Activated T-cell treated with anti-CD3 and anti-CD28 coated beads, Interleukin-2, amount 50 U/mL, for 72 hours (primary cell): Measurements from ENCODE around the gene ZNF385B. TPM values are rescaled to one million over a fixed set of nuclear protein-coding genes. Genes with fewer than 3 reads are reported as not detected.

ENCODE experiments used
- ATAC-seq, 2 donors: fragments of 150-1000 bp; cut with Tn5 transposase; replicated peaks in 1 of 2; 2 replicates each; pipeline ENCODE4 v1.10.0; 2021; ENCODE audit warnings: moderate library complexity in 2 of 2, mild to moderate bottlenecking in 1 of 2
- DNase-seq, 2 donors: peaks; one replicate each; pipeline ENCODE4 v3.0.0; 2021 to 2022; ENCODE audit warnings: mixed read lengths in 1 of 2
- H3K27ac Mint-ChIP-seq: one replicate; pipeline ENCODE4 v1.8.0; 2022; ENCODE audit warnings: mild to moderate bottlenecking, moderate library complexity, mixed read lengths
- H3K27me3 Mint-ChIP-seq: one replicate; pipeline ENCODE4 v1.8.0; 2022; ENCODE audit warnings: low read depth, mixed read lengths
- H3K36me3 Mint-ChIP-seq, 2 donors: one replicate each; pipeline ENCODE4 v1.8.0; 2022; ENCODE audit warnings: mixed read lengths in 2 of 2, mild to moderate bottlenecking in 1 of 2; ENCODE audit not compliant: insufficient read depth in 2 of 2
- H3K4me1 Mint-ChIP-seq: one replicate; pipeline ENCODE4 v1.8.0; 2022; ENCODE audit warnings: low read depth, mixed read lengths
- H3K4me3 Mint-ChIP-seq, 2 donors: one replicate each; pipeline ENCODE4 v1.8.0; 2022; ENCODE audit warnings: mild to moderate bottlenecking in 2 of 2, mixed read lengths in 2 of 2, moderate library complexity in 2 of 2
- H3K9me3 Mint-ChIP-seq, 2 donors: one replicate each; pipeline ENCODE4 v1.8.0; 2022; ENCODE audit warnings: mixed read lengths in 2 of 2
- total RNA-seq, 2 donors: library from RNA; stranded (reverse); gene quantifications; one replicate each; pipeline ENCODE4 v1.2.3, GENCODE V29; 2022

The ZNF385B gene
- total RNA-seq, 2 donors from 2014 or later, result not detected

GRCh38 chr2:179746981-179747380 is 114.4 kb downstream of the ZNF385B start:
- no peaks in the 10 kb centered on the region for H3K9me3 Mint-ChIP-seq
- DNase-seq, result no peak
- H3K36me3 Mint-ChIP-seq, result no peaks in the 10 kb centered on the region
- peaks cover 6% of the 10 kb centered on the region for H3K27me3 Mint-ChIP-seq
- no peak overlapping the region for H3K27ac Mint-ChIP-seq
- no peaks in the 10 kb centered on the region for H3K4me1 Mint-ChIP-seq
- no peak overlapping the region for H3K4me3 Mint-ChIP-seq
- no peak for ATAC-seq

DNA sequence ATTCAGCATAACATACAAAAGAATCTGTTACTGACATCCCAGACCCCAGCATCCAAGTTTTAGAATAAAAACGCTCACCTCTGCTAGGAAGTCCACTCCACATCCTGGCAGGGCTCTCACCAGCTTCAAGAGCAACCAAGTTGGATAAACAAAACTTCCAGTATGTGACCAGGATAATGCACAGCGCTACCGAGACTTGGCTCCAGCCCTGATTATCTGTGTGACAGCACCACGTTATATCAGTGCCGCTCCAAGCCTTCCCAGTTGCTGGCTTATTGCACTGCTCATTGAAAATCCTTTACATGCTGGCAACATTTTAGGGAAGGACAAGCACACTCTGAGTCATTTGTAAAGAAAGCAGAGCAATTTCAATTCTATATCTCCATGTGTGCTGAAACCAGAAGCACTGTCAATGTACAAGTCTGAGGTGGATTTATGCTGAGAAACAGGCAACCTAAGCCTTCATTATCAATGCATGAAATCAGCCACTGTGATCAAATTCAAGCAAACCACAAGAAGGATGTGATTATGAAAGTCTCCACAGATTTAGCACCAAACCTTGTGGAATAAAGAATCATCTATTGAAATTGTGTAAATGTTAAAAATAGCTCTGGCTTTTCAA is 115.7 kb downstream of the ZNF385B start:
- no peak for DNase-seq
- no peaks in the 10 kb centered on the region for H3K9me3 Mint-ChIP-seq
- peaks cover 6% of the 10 kb centered on the region for H3K27me3 Mint-ChIP-seq
- H3K27ac Mint-ChIP-seq, result no peak overlapping the region
- H3K4me1 Mint-ChIP-seq, result no peaks in the 10 kb centered on the region
- no peaks in the 10 kb centered on the region for H3K36me3 Mint-ChIP-seq
- H3K4me3 Mint-ChIP-seq, result no peak overlapping the region
- ATAC-seq, result no peak

- ATAC-seq (no peak), DNase-seq (no peak)
- peaks cover 6% of the 10 kb centered on the region for H3K27me3 Mint-ChIP-seq
- no peaks in the 10 kb centered on the region for H3K4me1 Mint-ChIP-seq
- no peaks in the 10 kb centered on the region for H3K9me3 Mint-ChIP-seq
- no peak overlapping the region for H3K4me3 Mint-ChIP-seq
- H3K27ac Mint-ChIP-seq, result no peak overlapping the region
- H3K36me3 Mint-ChIP-seq, result no peaks in the 10 kb centered on the region
Measured at GRCh38 chr2:179744401-179744800, 117.0 kb downstream of the ZNF385B start.

DNA sequence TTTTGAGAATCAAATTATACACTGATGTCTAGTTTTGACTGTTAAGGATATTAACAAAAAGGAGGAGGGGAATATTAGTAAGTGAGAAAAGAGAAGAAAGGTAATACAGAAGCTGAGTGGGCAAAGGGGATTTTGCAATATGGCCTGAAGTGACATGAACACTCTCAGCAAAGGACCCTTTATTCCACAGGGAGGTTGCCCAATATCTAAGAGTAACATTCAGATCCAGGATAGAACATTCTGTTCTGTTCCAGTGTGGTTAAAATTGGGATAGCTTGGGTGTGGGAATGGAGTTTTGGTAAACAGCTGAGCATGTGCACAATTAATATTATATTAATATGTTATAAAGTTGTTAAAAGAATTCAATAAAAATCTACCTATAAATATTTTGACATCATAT is 120.1 kb downstream of the ZNF385B start:
- Mint-ChIP-seq H3K27ac (no peak overlapping the region), H3K27me3 (no peaks in the 10 kb centered on the region), H3K36me3 (no peaks in the 10 kb centered on the region), H3K4me3 (no peak overlapping the region), H3K9me3 (no peaks in the 10 kb centered on the region), H3K4me1 (no peaks in the 10 kb centered on the region)
- ATAC-seq (no peak), DNase-seq (no peak)

DNA sequence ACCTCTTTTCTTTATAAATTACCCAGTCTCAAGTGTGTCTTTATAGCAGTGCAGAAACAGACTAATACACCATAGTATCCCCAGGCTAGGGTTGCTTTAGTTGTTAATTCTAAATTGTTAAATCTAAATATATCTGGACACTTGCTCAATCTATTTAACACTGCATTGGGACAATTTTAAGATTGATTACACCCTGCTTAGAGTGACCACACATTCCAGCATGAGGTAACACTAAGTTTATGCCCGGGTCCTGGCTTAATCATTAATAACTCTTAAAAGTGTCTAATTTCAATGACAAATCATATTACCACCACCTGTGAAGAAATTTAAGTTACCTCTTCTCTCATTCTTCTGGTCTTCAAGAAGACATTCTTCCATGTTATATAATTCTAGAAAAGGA is 131.4 kb downstream of the ZNF385B start:
- Mint-ChIP-seq H3K27me3 (no peaks in the 10 kb centered on the region), H3K36me3 (no peaks in the 10 kb centered on the region), H3K27ac (no peak overlapping the region), H3K9me3 (no peaks in the 10 kb centered on the region), H3K4me1 (no peaks in the 10 kb centered on the region), H3K4me3 (no peak overlapping the region)
- ATAC-seq (no peak), DNase-seq (no peak)

- no peak for DNase-seq
- no peaks in the 10 kb centered on the region for H3K4me1 Mint-ChIP-seq
- no peaks in the 10 kb centered on the region for H3K36me3 Mint-ChIP-seq
- ATAC-seq, result no peak
- H3K27me3 Mint-ChIP-seq, result no peaks in the 10 kb centered on the region
- H3K27ac Mint-ChIP-seq, result no peak overlapping the region
- H3K9me3 Mint-ChIP-seq, result no peaks in the 10 kb centered on the region
- H3K4me3 Mint-ChIP-seq, result no peak overlapping the region
Measured at GRCh38 chr2:179726461-179727180, 134.8 kb downstream of the ZNF385B start.

GRCh38 chr2:179724403-179724802 is 137.0 kb downstream of the ZNF385B start:
- H3K4me3 Mint-ChIP-seq, result no peak overlapping the region
- H3K27ac Mint-ChIP-seq, result no peak overlapping the region
- DNase-seq, result no peak
- H3K36me3 Mint-ChIP-seq, result no peaks in the 10 kb centered on the region
- H3K27me3 Mint-ChIP-seq, result no peaks in the 10 kb centered on the region
- H3K4me1 Mint-ChIP-seq, result no peaks in the 10 kb centered on the region
- no peak for ATAC-seq
- H3K9me3 Mint-ChIP-seq, result no peaks in the 10 kb centered on the region

- no peak overlapping the region for H3K4me3 Mint-ChIP-seq
- no peaks in the 10 kb centered on the region for H3K4me1 Mint-ChIP-seq
- no peaks in the 10 kb centered on the region for H3K36me3 Mint-ChIP-seq
- H3K27ac Mint-ChIP-seq, result no peak overlapping the region
- no peaks in the 10 kb centered on the region for H3K9me3 Mint-ChIP-seq
- no peaks in the 10 kb centered on the region for H3K27me3 Mint-ChIP-seq
- ATAC-seq, result no peak
- no peak for DNase-seq
Measured at GRCh38 chr2:179720173-179720772, 141.1 kb downstream of the ZNF385B start.

DNA sequence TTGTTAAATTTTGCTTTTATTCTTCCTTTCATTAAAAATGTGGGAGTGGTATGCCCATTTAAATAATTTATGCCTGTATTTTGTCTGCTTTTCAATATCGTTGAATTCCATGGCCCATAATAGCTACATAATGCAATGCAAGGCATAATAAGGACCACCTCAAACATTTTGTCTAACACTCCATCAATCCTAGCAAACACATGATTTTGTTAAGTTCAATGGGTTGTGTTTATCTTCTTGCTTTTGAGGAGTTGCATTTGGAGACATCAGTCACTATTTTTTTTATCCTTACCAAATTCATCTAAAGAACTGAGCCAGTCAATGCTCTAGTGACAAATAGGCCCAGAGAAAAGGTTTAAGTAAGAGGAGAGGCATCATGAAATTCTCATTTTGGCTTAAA is 145.5 kb downstream of the ZNF385B start:
- no peak overlapping the region for H3K4me3 Mint-ChIP-seq
- ATAC-seq, result no peak

DNA sequence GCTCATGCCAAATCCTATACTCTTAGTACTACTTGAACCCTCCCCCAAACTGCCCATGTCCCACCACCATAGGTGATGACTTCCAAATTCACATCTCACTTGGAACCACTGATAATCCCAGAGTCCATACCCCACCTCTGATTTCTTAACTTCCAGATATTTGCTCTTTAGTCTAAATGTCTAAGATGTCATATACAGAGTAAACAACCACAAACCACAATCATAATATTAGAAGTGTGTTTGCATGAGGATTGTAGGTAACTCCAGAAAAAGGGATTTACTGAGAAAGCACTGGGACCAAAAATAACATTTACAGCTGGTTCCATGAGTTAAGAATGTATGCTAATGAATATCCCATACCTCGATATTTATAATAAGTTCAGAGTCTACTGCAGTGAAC is 146.2 kb downstream of the ZNF385B start:
- H3K36me3 Mint-ChIP-seq, result no peaks in the 10 kb centered on the region
- H3K27ac Mint-ChIP-seq, result no peak overlapping the region
- H3K4me1 Mint-ChIP-seq, result no peaks in the 10 kb centered on the region
- no peaks in the 10 kb centered on the region for H3K27me3 Mint-ChIP-seq
- DNase-seq (no peak), ATAC-seq (no peak)
- H3K9me3 Mint-ChIP-seq, result no peaks in the 10 kb centered on the region
- H3K4me3 Mint-ChIP-seq, result no peak overlapping the region

More for the DNA sequence above, 145.5 kb downstream of the ZNF385B start:
- no peaks in the 10 kb centered on the region for H3K36me3 Mint-ChIP-seq
- H3K27me3 Mint-ChIP-seq, result no peaks in the 10 kb centered on the region
- no peaks in the 10 kb centered on the region for H3K9me3 Mint-ChIP-seq
- no peaks in the 10 kb centered on the region for H3K4me1 Mint-ChIP-seq
- DNase-seq, result no peak
- H3K27ac Mint-ChIP-seq, result no peak overlapping the region

DNA sequence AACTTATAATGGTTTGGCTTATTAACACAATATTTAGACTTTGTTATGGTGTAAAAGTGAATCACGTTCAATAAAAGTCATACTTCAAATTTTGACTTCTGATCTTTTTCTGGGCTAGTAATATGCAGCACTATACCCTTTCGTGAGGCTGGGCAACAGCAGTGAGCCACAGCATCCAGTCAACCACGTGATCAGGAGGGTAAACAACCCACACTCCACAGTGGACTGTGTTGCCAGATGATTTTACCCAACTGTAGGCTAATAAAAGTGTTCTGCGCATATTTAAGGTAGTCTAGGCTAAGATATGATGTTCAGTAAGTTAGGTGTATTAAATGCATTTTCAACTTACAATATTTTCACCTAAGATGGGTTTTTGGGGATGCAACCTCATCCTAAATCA is 148.6 kb downstream of the ZNF385B start:
- Mint-ChIP-seq H3K36me3 (no peaks in the 10 kb centered on the region), H3K4me3 (no peak overlapping the region), H3K9me3 (peaks cover 1 to 3% of the 10 kb centered on the region in 2 donors), H3K27ac (no peak overlapping the region), H3K4me1 (no peaks in the 10 kb centered on the region), H3K27me3 (no peaks in the 10 kb centered on the region)
- no peak for DNase-seq
- no peak for ATAC-seq

- H3K4me1 Mint-ChIP-seq, result no peaks in the 10 kb centered on the region
Measured at GRCh38 chr2:179711375-179711774, 150.0 kb downstream of the ZNF385B start.

DNA sequence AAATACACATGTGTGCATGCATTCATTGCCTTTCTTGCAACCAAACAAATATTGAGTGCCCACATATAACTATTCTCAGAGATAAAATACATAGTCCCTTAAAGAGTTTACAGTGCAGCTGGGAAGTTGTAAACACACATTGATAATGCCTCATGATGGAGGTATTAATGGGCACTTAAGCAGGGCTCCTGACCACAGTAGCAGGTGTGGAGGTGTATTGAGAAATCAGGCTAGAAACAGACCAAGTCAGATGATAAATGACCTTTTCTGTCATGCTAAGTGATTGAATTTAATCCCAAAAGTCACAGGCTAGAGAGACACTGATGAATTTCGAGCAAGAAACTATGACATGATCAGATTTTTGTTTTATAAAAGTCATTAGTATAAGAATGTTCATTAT is 157.7 kb downstream of the ZNF385B start:
- no peak for ATAC-seq
- H3K36me3 Mint-ChIP-seq, result no peaks in the 10 kb centered on the region

More at GRCh38 chr2:179711375-179711774, 150.0 kb downstream of the ZNF385B start:
- Mint-ChIP-seq H3K36me3 (no peaks in the 10 kb centered on the region), H3K27ac (no peak overlapping the region), H3K9me3 (peaks cover 1 to 3% of the 10 kb centered on the region in 2 donors), H3K4me3 (no peak overlapping the region), H3K27me3 (no peaks in the 10 kb centered on the region)
- DNase-seq (no peak), ATAC-seq (no peak)

More for the DNA sequence above, 157.7 kb downstream of the ZNF385B start:
- no peaks in the 10 kb centered on the region for H3K27me3 Mint-ChIP-seq
- DNase-seq, result no peak
- no peak overlapping the region for H3K27ac Mint-ChIP-seq
- no peak overlapping the region for H3K4me3 Mint-ChIP-seq
- no peaks in the 10 kb centered on the region for H3K4me1 Mint-ChIP-seq
- H3K9me3 Mint-ChIP-seq, result peaks cover 2 to 5% of the 10 kb centered on the region in 2 donors
